ENCODE measurements around the gene SOCS6. TPM values are rescaled to one million over a fixed set of nuclear protein-coding genes. Genes with fewer than 3 reads are reported as not detected.
"Not testable (repeated sequence)": the region's sequence is repeated elsewhere in the genome, so short reads cannot be mapped to it uniquely, and the experiment has no call there.

The SOCS6 gene
- total and polyA plus RNA-seq, 4 donors = 5.9 to 21.4 (median 12.5) TPM

GRCh38 chr18:70338890-70339289 is 50.0 kb downstream of the SOCS6 start:
- TF ChIP-seq CTCF (IDR thresholded peaks at IDR 0.05; ENCODE audit: control extremely low read depth, extremely low read depth) = no peak
- Histone ChIP-seq H3K4me1 (ENCODE audit: control insufficient read depth in 5 of 5, insufficient read depth in 5 of 5, low read length in 5 of 5) (peaks cover 0 to 18% (median 0%) of the 10 kb centered on the region in 5 donors), H3K36me3 (ENCODE audit: control insufficient read depth in 4 of 4, insufficient read depth in 4 of 4, low read length in 4 of 4) (peaks cover 0 to 22% (median 5%) of the 10 kb centered on the region in 4 donors), H3K9ac (ENCODE audit: insufficient read depth in 1 of 2, low read length in 2 of 2) (no peak overlapping the region), H3K27ac (ENCODE audit: low read depth in 1 of 2, low read length in 1 of 2) (no peak overlapping the region), H3K4me3 (no peak overlapping the region), H3K27me3 (ENCODE audit: control insufficient read depth in 3 of 3, insufficient read depth in 3 of 3, low read length in 2 of 3) (no peaks in the 10 kb centered on the region), H3K9me3 (ENCODE audit: control insufficient read depth in 4 of 4, insufficient read depth in 3 of 4, low read length in 3 of 4) (peaks cover 0 to 4% (median 1%) of the 10 kb centered on the region in 4 donors)
- ATAC-seq (ENCODE audit: insufficient read depth, low FRiP score) (no peak), DNase-seq (no peak)

- no peak for TF ChIP-seq CTCF (IDR thresholded peaks at IDR 0.05; ENCODE audit: control extremely low read depth, extremely low read depth)
- Histone ChIP-seq H3K36me3 (ENCODE audit: control insufficient read depth in 4 of 4, insufficient read depth in 4 of 4, low read length in 4 of 4) (peaks cover 0 to 18% (median 5%) of the 10 kb centered on the region in 4 donors), H3K27ac (ENCODE audit: low read depth in 1 of 2, low read length in 1 of 2) (no peak overlapping the region), H3K4me1 (ENCODE audit: control insufficient read depth in 5 of 5, insufficient read depth in 5 of 5, low read length in 5 of 5) (peaks cover 0 to 10% (median 0%) of the 10 kb centered on the region in 5 donors), H3K9ac (ENCODE audit: insufficient read depth in 1 of 2, low read length in 2 of 2) (no peak overlapping the region), H3K9me3 (ENCODE audit: control insufficient read depth in 4 of 4, insufficient read depth in 3 of 4, low read length in 3 of 4) (peaks cover 0 to 3% (median under 1%) of the 10 kb centered on the region in 4 donors), H3K27me3 (ENCODE audit: control insufficient read depth in 3 of 3, insufficient read depth in 3 of 3, low read length in 2 of 3) (no peaks in the 10 kb centered on the region), H3K4me3 (no peak overlapping the region)
- DNase-seq (no peak), ATAC-seq (ENCODE audit: insufficient read depth, low FRiP score) (no peak)
Measured at GRCh38 chr18:70339915-70340314, 51.1 kb downstream of the SOCS6 start.

- H3K4me1 ChIP-seq (ENCODE audit: control insufficient read depth in 5 of 5, insufficient read depth in 5 of 5, low read length in 5 of 5); H3K36me3 ChIP-seq (ENCODE audit: control insufficient read depth in 4 of 4, insufficient read depth in 4 of 4, low read length in 4 of 4); H3K27me3 ChIP-seq (ENCODE audit: control insufficient read depth in 3 of 3, insufficient read depth in 3 of 3, low read length in 2 of 3); H3K27ac ChIP-seq (ENCODE audit: low read depth in 1 of 2, low read length in 1 of 2); ATAC-seq (ENCODE audit: insufficient read depth, low FRiP score); DNase-seq; H3K9ac ChIP-seq (ENCODE audit: insufficient read depth in 1 of 2, low read length in 2 of 2); H3K4me3 ChIP-seq; H3K9me3 ChIP-seq (ENCODE audit: control insufficient read depth in 4 of 4, insufficient read depth in 3 of 4, low read length in 3 of 4): not testable (repeated sequence)
- WGBS, 2 donors = 92 to 93% methylated on average over 3 of the region's 3 CpGs
Measured at GRCh38 chr18:70348481-70348880, 59.6 kb downstream of the SOCS6 start.

GRCh38 chr18:70349316-70349715 is 60.5 kb downstream of the SOCS6 start:
- H3K27me3 ChIP-seq (ENCODE audit: control insufficient read depth in 3 of 3, insufficient read depth in 3 of 3, low read length in 2 of 3) = no peaks in the 10 kb centered on the region
- no peak for ATAC-seq (ENCODE audit: insufficient read depth, low FRiP score)
- no peaks in the 10 kb centered on the region for H3K4me1 ChIP-seq (ENCODE audit: control insufficient read depth in 5 of 5, insufficient read depth in 5 of 5, low read length in 5 of 5)
- no peak overlapping the region for H3K4me3 ChIP-seq
- peaks cover 0 to 2% (median 0%) of the 10 kb centered on the region in 4 donors for H3K9me3 ChIP-seq (ENCODE audit: control insufficient read depth in 4 of 4, insufficient read depth in 3 of 4, low read length in 3 of 4)
- H3K27ac ChIP-seq (ENCODE audit: low read depth in 1 of 2, low read length in 1 of 2) = no peak overlapping the region
- TF ChIP-seq CTCF (IDR thresholded peaks at IDR 0.05; ENCODE audit: control extremely low read depth, extremely low read depth) = no peak
- no peak overlapping the region for H3K9ac ChIP-seq (ENCODE audit: insufficient read depth in 1 of 2, low read length in 2 of 2)
- H3K36me3 ChIP-seq (ENCODE audit: control insufficient read depth in 4 of 4, insufficient read depth in 4 of 4, low read length in 4 of 4) = peaks cover 0 to 4% (median 1%) of the 10 kb centered on the region in 4 donors
- no peak for DNase-seq
